NB4 (cell line): ENCODE results near the gene PNMA1.

Source experiments
- DNase-seq: peaks from one replicate; pipeline ENCODE4 v3.0.0; 2010; ENCODE audit warnings: low read depth
- H3K4me3 ChIP-seq: one replicate; pipeline ENCODE4 v1.5.1; 2011; ENCODE audit warnings: mild to moderate bottlenecking, low read depth, low read length, moderate library complexity
- CTCF ChIP-seq: IDR thresholded peaks from one replicate; pipeline ENCODE4 v1.5.1; 2012; ENCODE audit warnings: low read depth, low read length
- MAX ChIP-seq: IDR thresholded peaks from 2 replicates; pipeline ENCODE4 v1.6.1; 2011; ENCODE audit warnings: low read depth, low read length
- MYC ChIP-seq: IDR thresholded peaks from 2 replicates; pipeline ENCODE4 v1.6.1; 2011; ENCODE audit warnings: low read depth, low read length
- POLR2A ChIP-seq: IDR thresholded peaks from 2 replicates; pipeline ENCODE4 v1.6.1; 2011; ENCODE audit warnings: mild to moderate bottlenecking; ENCODE audit not compliant: insufficient read length; ENCODE audit errors: extremely low read depth

PNMA1 gene

GRCh38 chr14:73661872-73662271 is 52.3 kb downstream of the PNMA1 start:
- H3K4me3 ChIP-seq, result no peak overlapping the region
- no peak for DNase-seq
- TF ChIP-seq MAX, result no peak
- no peak for TF ChIP-seq CTCF
- no peak for TF ChIP-seq MYC
- no peak for TF ChIP-seq POLR2A
